Mesenchymal stem cell (in vitro differentiated cells and primary cell): Measurements from ENCODE around the gene ANGPTL2.

Source experiments
- DNase-seq: peaks from one replicate; pipeline ENCODE4 v3.0.0-alpha.2; 2013
- H2AFZ ChIP-seq: one replicate; pipeline ENCODE4 v1.6.1; 2013; ENCODE audit warnings: low read depth, mild to moderate bottlenecking, control low read depth, inconsistent platforms, low read length, moderate library complexity
- H2AK5ac ChIP-seq: 2 replicates; pipeline ENCODE4 v1.6.1; 2013; ENCODE audit warnings: low read length, moderate library complexity, mild to moderate bottlenecking, inconsistent platforms; ENCODE audit not compliant: severe bottlenecking
- H2BK120ac ChIP-seq: one replicate; pipeline ENCODE4 v1.6.1; 2013; ENCODE audit warnings: low read depth, mild to moderate bottlenecking, inconsistent platforms, low read length, moderate library complexity
- H2BK12ac ChIP-seq, 2 experiments: one replicate each; pipeline ENCODE4 v1.6.1; 2013; ENCODE audit warnings: inconsistent platforms in 2 of 2, low read length in 2 of 2, mild to moderate bottlenecking in 2 of 2, moderate library complexity in 2 of 2, control low read depth in 1 of 2
- H2BK15ac ChIP-seq: one replicate; pipeline ENCODE4 v1.6.1; 2013; ENCODE audit warnings: mild to moderate bottlenecking, low read depth, inconsistent platforms; ENCODE audit not compliant: poor library complexity, severe bottlenecking
- H2BK5ac ChIP-seq: 2 replicates; pipeline ENCODE4 v1.6.1; 2013; ENCODE audit warnings: low read depth, mild to moderate bottlenecking, low read length, control low read depth, inconsistent platforms; ENCODE audit not compliant: poor library complexity, severe bottlenecking
- H3K14ac ChIP-seq, 2 experiments: one replicate each; pipeline ENCODE4 v1.6.1; 2013; ENCODE audit warnings: inconsistent platforms in 2 of 2, low read length in 2 of 2, control low read depth in 1 of 2, mild to moderate bottlenecking in 1 of 2, moderate library complexity in 1 of 2
- H3K18ac ChIP-seq, 2 experiments: one replicate each; pipeline ENCODE4 v1.6.1; 2013; ENCODE audit warnings: inconsistent platforms in 2 of 2, low read length in 2 of 2, control low read depth in 1 of 2, low read depth in 1 of 2, mild to moderate bottlenecking in 1 of 2
- H3K23ac ChIP-seq, 2 experiments: one replicate each; pipeline ENCODE4 v1.6.1; 2013; ENCODE audit warnings: inconsistent platforms in 2 of 2, low read length in 2 of 2, mild to moderate bottlenecking in 2 of 2, moderate library complexity in 2 of 2, control low read depth in 1 of 2
- H3K27ac ChIP-seq: 2 replicates; pipeline ENCODE4 v1.5.1; 2013; ENCODE audit warnings: mild to moderate bottlenecking, moderate library complexity, low read length, control low read depth, inconsistent platforms; ENCODE audit not compliant: poor library complexity, severe bottlenecking
- H3K27me3 ChIP-seq, 2 experiments: 2 replicates each; pipeline versions ENCODE4 v1.6.1 to v1.7.0; 2013; ENCODE audit warnings: low read length in 2 of 2, mild to moderate bottlenecking in 2 of 2, moderate library complexity in 2 of 2, control low read depth in 1 of 2, inconsistent platforms in 1 of 2; ENCODE audit not compliant: control insufficient read depth in 1 of 2, insufficient read depth in 1 of 2
- H3K36me3 ChIP-seq, 2 experiments: 2 replicates each; pipeline versions ENCODE4 v1.6.1 to v1.7.0; 2013; ENCODE audit warnings: low read length in 2 of 2, control low read depth in 1 of 2, inconsistent platforms in 1 of 2, low read depth in 1 of 2, mild to moderate bottlenecking in 1 of 2; ENCODE audit not compliant: insufficient read depth in 2 of 2, control insufficient read depth in 1 of 2
- H3K4ac ChIP-seq, 2 experiments: one replicate each; pipeline ENCODE4 v1.6.1; 2013; ENCODE audit warnings: inconsistent platforms in 2 of 2, low read length in 2 of 2, mild to moderate bottlenecking in 2 of 2, moderate library complexity in 2 of 2, control low read depth in 1 of 2, low read depth in 1 of 2
- H3K4me1 ChIP-seq: 2 replicates; pipeline ENCODE4 v1.6.1; 2013; ENCODE audit warnings: low read depth, low read length, control low read depth; ENCODE audit not compliant: control insufficient read depth, insufficient read depth
- H3K4me2 ChIP-seq: 2 replicates; pipeline ENCODE4 v1.6.1; 2013; ENCODE audit warnings: low read length, mild to moderate bottlenecking, inconsistent platforms; ENCODE audit not compliant: poor library complexity, severe bottlenecking
- H3K4me3 ChIP-seq, 2 experiments: 2 replicates each; pipeline versions ENCODE4 v1.5.1 to v1.7.0; 2013; ENCODE audit warnings: low read length in 2 of 2, mild to moderate bottlenecking in 2 of 2, control low read depth in 1 of 2, low read depth in 1 of 2; ENCODE audit not compliant: insufficient read depth in 1 of 2
- H3K79me1 ChIP-seq: replicated peaks from 2 replicates; pipeline ENCODE4 v1.6.1; 2013; ENCODE audit warnings: mild to moderate bottlenecking, control low read depth, low read length, inconsistent platforms; ENCODE audit not compliant: poor library complexity, severe bottlenecking
- H3K9ac ChIP-seq: 2 replicates; pipeline ENCODE4 v1.7.0; 2013; ENCODE audit warnings: mild to moderate bottlenecking, low read length, moderate library complexity
- H3K9me3 ChIP-seq: 2 replicates; pipeline ENCODE4 v1.7.0; 2013; ENCODE audit warnings: mild to moderate bottlenecking, low read length; ENCODE audit not compliant: control insufficient read depth
- H4K8ac ChIP-seq: one replicate; pipeline ENCODE4 v1.6.1; 2013; ENCODE audit warnings: inconsistent platforms, mild to moderate bottlenecking, low read length, moderate library complexity
- H4K91ac ChIP-seq: one replicate; pipeline ENCODE4 v1.6.1; 2013; ENCODE audit warnings: mild to moderate bottlenecking, low read length, inconsistent platforms
- WGBS: methylation state at CpG from one replicate; pipeline ENCODE4 v1.1.7; 2013; ENCODE audit warnings: mixed read lengths; 5-methylcytosine and 5-hydroxymethylcytosine counted together

ANGPTL2 gene

GRCh38 chr9:127087411-127087810 is 35.0 kb downstream of the ANGPTL2 start:
- peaks cover 3% of the 10 kb centered on the region for H3K4me1 ChIP-seq
- H3K18ac ChIP-seq: no peak overlapping the region
- peaks cover 0 to 59% of the 10 kb centered on the region in 2 experiments for H3K36me3 ChIP-seq
- H3K14ac ChIP-seq: no peak overlapping the region
- H2BK12ac ChIP-seq: no peak overlapping the region
- H3K27ac ChIP-seq: no peak overlapping the region
- H3K9me3 ChIP-seq: no peaks in the 10 kb centered on the region
- H3K4ac ChIP-seq: no peak overlapping the region
- no peak overlapping the region for H3K4me3 ChIP-seq
- H2BK120ac ChIP-seq: no peak overlapping the region
- no peak overlapping the region for H3K23ac ChIP-seq
- H4K91ac ChIP-seq: no peak overlapping the region
- no peak overlapping the region for H2AFZ ChIP-seq
- no peaks in the 10 kb centered on the region for H3K79me1 ChIP-seq
- no peak overlapping the region for H2AK5ac ChIP-seq
- DNase-seq: no peak
- no peak overlapping the region for H3K4me2 ChIP-seq
- no peak overlapping the region for H2BK15ac ChIP-seq
- peaks cover 2 to 47% of the 10 kb centered on the region in 2 experiments for H3K27me3 ChIP-seq
- no peak overlapping the region for H4K8ac ChIP-seq
- 97% methylated on average over 6 of the region's 6 CpGs for WGBS
- no peak overlapping the region for H2BK5ac ChIP-seq
- no peak overlapping the region for H3K9ac ChIP-seq

GRCh38 chr9:127086771-127087170 is 35.7 kb downstream of the ANGPTL2 start:
- Histone ChIP-seq H2AK5ac (no peak overlapping the region), H3K18ac (no peak overlapping the region), H3K4me2 (no peak overlapping the region), H3K4me1 (no peaks in the 10 kb centered on the region), H3K9me3 (no peaks in the 10 kb centered on the region), H2BK120ac (no peak overlapping the region), H2BK5ac (no peak overlapping the region), H2AFZ (no peak overlapping the region), H3K79me1 (no peaks in the 10 kb centered on the region), H3K9ac (no peak overlapping the region), H3K14ac (no peak overlapping the region), H2BK12ac (no peak overlapping the region), H3K4me3 (no peak overlapping the region), H3K27me3 (peaks cover 2 to 47% of the 10 kb centered on the region in 2 experiments), H3K27ac (no peak overlapping the region), H4K91ac (no peak overlapping the region), H2BK15ac (no peak overlapping the region), H3K23ac (no peak overlapping the region), H3K36me3 (peaks cover 0 to 53% of the 10 kb centered on the region in 2 experiments), H3K4ac (no peak overlapping the region), H4K8ac (no peak overlapping the region)
- no peak for DNase-seq
- 94% methylated on average over 4 of the region's 4 CpGs for WGBS

- H4K91ac ChIP-seq: no peak overlapping the region
- no peak overlapping the region for H2AK5ac ChIP-seq
- H3K36me3 ChIP-seq: peaks cover 0 to 37% of the 10 kb centered on the region in 2 experiments
- H3K4ac ChIP-seq: no peak overlapping the region
- no peak overlapping the region for H2BK120ac ChIP-seq
- no peaks in the 10 kb centered on the region for H3K4me1 ChIP-seq
- 95% methylated on average over 2 of the region's 2 CpGs for WGBS
- no peak overlapping the region for H3K27ac ChIP-seq
- H3K9ac ChIP-seq: no peak overlapping the region
- no peak overlapping the region for H2BK15ac ChIP-seq
- H3K9me3 ChIP-seq: no peaks in the 10 kb centered on the region
- peaks cover 2 to 38% of the 10 kb centered on the region in 2 experiments for H3K27me3 ChIP-seq
- H3K4me2 ChIP-seq: no peak overlapping the region
- no peak overlapping the region for H3K14ac ChIP-seq
- no peak for DNase-seq
- H3K23ac ChIP-seq: no peak overlapping the region
- no peak overlapping the region for H2AFZ ChIP-seq
- no peaks in the 10 kb centered on the region for H3K79me1 ChIP-seq
- no peak overlapping the region for H4K8ac ChIP-seq
- no peak overlapping the region for H3K4me3 ChIP-seq
- no peak overlapping the region for H2BK5ac ChIP-seq
- no peak overlapping the region for H2BK12ac ChIP-seq
- no peak overlapping the region for H3K18ac ChIP-seq
Measured at GRCh38 chr9:127085186-127085585, 37.2 kb downstream of the ANGPTL2 start.

- Histone ChIP-seq H3K4me1 (no peaks in the 10 kb centered on the region), H2BK120ac (no peak overlapping the region), H2BK5ac (no peak overlapping the region), H3K27me3 (peaks cover 2 to 36% of the 10 kb centered on the region in 2 experiments), H3K27ac (no peak overlapping the region), H3K36me3 (peaks cover 0 to 28% of the 10 kb centered on the region in 2 experiments), H3K9ac (no peak overlapping the region), H3K4me2 (no peak overlapping the region), H2AFZ (no peak overlapping the region), H3K23ac (no peak overlapping the region), H3K14ac (no peak overlapping the region), H2BK15ac (peak overlapping the region; percentile 2), H3K4me3 (no peak overlapping the region), H4K8ac (peak overlapping the region; percentile 3), H2BK12ac (no peak overlapping the region), H3K4ac (no peak overlapping the region), H2AK5ac (no peak overlapping the region), H3K79me1 (no peaks in the 10 kb centered on the region), H3K18ac (no peak overlapping the region), H3K9me3 (no peaks in the 10 kb centered on the region), H4K91ac (no peak overlapping the region)
- no peak for DNase-seq
- WGBS: 84% methylated on average over 9 of the region's 12 CpGs
Measured at GRCh38 chr9:127084076-127085039, 38.1 kb downstream of the ANGPTL2 start.
